Measurements from ENCODE around the gene BOD1L1. TPM values are rescaled to one million over a fixed set of nuclear protein-coding genes. Genes with fewer than 3 reads are reported as not detected.

The BOD1L1 gene
- total RNA-seq, 1 donor from 2014 or later: 29.4 TPM

- no peak for DNase-seq (ENCODE audit: low spot score)
Observed at GRCh38 chr4:13527192-13527980, 100.1 kb downstream of the BOD1L1 start.

GRCh38 chr4:13526658-13527057 is 100.9 kb downstream of the BOD1L1 start:
- DNase-seq (ENCODE audit: low spot score): no peak

GRCh38 chr4:13525606-13526281 is 101.8 kb downstream of the BOD1L1 start:
- no peak for DNase-seq (ENCODE audit: low spot score)

GRCh38 chr4:13524504-13525243 is 102.9 kb downstream of the BOD1L1 start:
- DNase-seq (ENCODE audit: low spot score): no peak

- DNase-seq (ENCODE audit: low spot score): no peak
Observed at GRCh38 chr4:13523591-13524503, 103.7 kb downstream of the BOD1L1 start.

- no peak for DNase-seq (ENCODE audit: low spot score)
Observed at GRCh38 chr4:13523105-13523477, 104.4 kb downstream of the BOD1L1 start.

GRCh38 chr4:13522282-13523104 is 105.0 kb downstream of the BOD1L1 start:
- DNase-seq (ENCODE audit: low spot score): no peak

- no peak for DNase-seq (ENCODE audit: low spot score)
Observed at GRCh38 chr4:13521047-13521446, 106.5 kb downstream of the BOD1L1 start.

Small RNAs within 50 kb of the gene (microRNA-seq; reads per million reads assigned to microRNA genes)
- not detected for gene MIR5091 (ENCODE audit: borderline number of aligned reads)

Other genes with a start within 250 kb of the BOD1L1 start
- gene RAB28, start 143.4 kb downstream of the BOD1L1 start, total RNA-seq: 13.8 TPM
- 1.3 TPM for gene NKX3-2, start 83.2 kb downstream of the BOD1L1 start, total RNA-seq